ENCODE results near the gene LRRC52.

The LRRC52 gene

GRCh38 chr1:165537356-165538109 lies 6.3 kb upstream of the LRRC52 start:
- no peak for DNase-seq

GRCh38 chr1:165539306-165539705 lies 4.5 kb upstream of the LRRC52 start:
- peak in 1 of 2 experiments; percentile 10 for DNase-seq

- DNase-seq = no peak
Measured at GRCh38 chr1:165539908-165540307, 3.9 kb upstream of the LRRC52 start.

GRCh38 chr1:165542015-165542631 lies 1.7 kb upstream of the LRRC52 start:
- DNase-seq = no peak

- DNase-seq = no peak
Measured at GRCh38 chr1:165542647-165543046, 1.2 kb upstream of the LRRC52 start.

- DNase-seq = no peak
Measured at GRCh38 chr1:165544996-165545395, 1.2 kb downstream of the LRRC52 start.

GRCh38 chr1:165545974-165546373 lies 2.2 kb downstream of the LRRC52 start:
- DNase-seq = no peak

- DNase-seq = no peak
Measured at GRCh38 chr1:165549973-165550372, 6.2 kb downstream of the LRRC52 start.

GRCh38 chr1:165551469-165551868 lies 7.7 kb downstream of the LRRC52 start:
- no peak for DNase-seq

GRCh38 chr1:165560883-165561656 lies 17.3 kb downstream of the LRRC52 start:
- peak; percentile 6 to 21 for DNase-seq

GRCh38 chr1:165562571-165562970 lies 18.8 kb downstream of the LRRC52 start:
- no peak for DNase-seq

- no peak for DNase-seq
Measured at GRCh38 chr1:165563551-165563950, 19.8 kb downstream of the LRRC52 start.

- DNase-seq = no peak
Measured at GRCh38 chr1:165564561-165564960, 20.8 kb downstream of the LRRC52 start.

- DNase-seq = no peak
Measured at GRCh38 chr1:165565751-165566490, 22.1 kb downstream of the LRRC52 start.

- DNase-seq = no peak
Measured at GRCh38 chr1:165570078-165570477, 26.3 kb downstream of the LRRC52 start.

GRCh38 chr1:165573787-165574186 lies 30.0 kb downstream of the LRRC52 start:
- DNase-seq = no peak

- no peak for DNase-seq
Measured at GRCh38 chr1:165574295-165574694, 30.5 kb downstream of the LRRC52 start.

GRCh38 chr1:165575468-165576099 lies 31.8 kb downstream of the LRRC52 start:
- no peak for DNase-seq

GRCh38 chr1:165576536-165576935 lies 32.7 kb downstream of the LRRC52 start:
- no peak for DNase-seq

GRCh38 chr1:165577707-165578106 lies 33.9 kb downstream of the LRRC52 start:
- DNase-seq = no peak

- no peak for DNase-seq
Measured at GRCh38 chr1:165580931-165581871, 37.4 kb downstream of the LRRC52 start.
